IgD-negative memory B cell (primary cell): ENCODE measurements around the gene AP1S3. TPM values are rescaled to one million over a fixed set of nuclear protein-coding genes. Genes with fewer than 3 reads are reported as not detected.
"Not testable (repeated sequence)": the region's sequence is repeated elsewhere in the genome, so short reads cannot be mapped to it uniquely, and the experiment has no call there.

Experiments
- H3K27ac Mint-ChIP-seq, 3 donors: one replicate each; pipeline ENCODE4 v1.8.0; 2020 to 2022; ENCODE audit warnings: mild to moderate bottlenecking in 3 of 3, mixed read lengths in 3 of 3, moderate library complexity in 1 of 3
- H3K27me3 Mint-ChIP-seq: one replicate; pipeline ENCODE4 v1.8.0; 2021; ENCODE audit warnings: mixed read lengths
- H3K36me3 Mint-ChIP-seq: one replicate; pipeline ENCODE4 v1.8.0; 2020; ENCODE audit warnings: mild to moderate bottlenecking, mixed read lengths
- H3K4me1 Mint-ChIP-seq, 3 donors: one replicate each; pipeline ENCODE4 v1.8.0; 2020 to 2022; ENCODE audit warnings: mixed read lengths in 3 of 3, mild to moderate bottlenecking in 1 of 3
- H3K4me3 Mint-ChIP-seq, 4 donors: one replicate each; pipeline ENCODE4 v1.8.0; 2020 to 2022; ENCODE audit warnings: mild to moderate bottlenecking in 4 of 4, mixed read lengths in 4 of 4, moderate library complexity in 3 of 4
- H3K9me3 Mint-ChIP-seq, 3 donors: one replicate each; pipeline ENCODE4 v1.8.0; 2020 to 2021; ENCODE audit warnings: mixed read lengths in 3 of 3, mild to moderate bottlenecking in 1 of 3
- polyA plus RNA-seq: library from polyadenylated mRNA; unstranded; fragments of 300-500 nt; fragmentation: Illumina TruSeq; gene quantifications from one replicate; pipeline ENCODE4 v1.2.3, GENCODE V29; 2021

AP1S3 gene
- polyA plus RNA-seq, 1 donor from 2014 or later: 23.0 TPM

DNA sequence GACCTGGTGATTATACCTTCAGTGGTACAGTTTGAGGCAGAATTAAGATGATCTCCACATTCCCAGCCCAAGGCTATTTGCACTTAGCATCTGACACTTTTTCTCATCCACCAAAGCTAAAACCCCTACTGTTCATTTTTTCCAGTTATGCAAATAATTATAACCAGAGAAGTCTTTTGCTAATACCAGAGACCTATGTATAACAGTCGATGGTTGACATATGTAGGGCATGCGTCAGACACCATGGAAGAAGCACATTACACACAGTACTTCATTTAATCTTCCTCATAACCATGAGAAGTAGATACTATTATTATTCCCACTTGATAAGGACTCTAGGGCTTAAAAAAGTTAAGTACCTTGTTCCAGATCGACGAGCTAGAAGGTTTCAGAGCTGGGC is 36.5 kb downstream of the AP1S3 start:
- Mint-ChIP-seq H3K9me3 (no peaks in the 10 kb centered on the region), H3K27ac (peak overlapping the region; percentile 6 to 66 (median 55)), H3K4me3 (no peak overlapping the region), H3K36me3 (peaks cover 8% of the 10 kb centered on the region), H3K27me3 (no peaks in the 10 kb centered on the region), H3K4me1 (peaks cover 43 to 63% (median 62%) of the 10 kb centered on the region in 3 donors)

GRCh38 chr2:223797811-223798721 is 39.3 kb downstream of the AP1S3 start:
- Mint-ChIP-seq H3K4me1 (peaks cover 31 to 50% (median 42%) of the 10 kb centered on the region in 3 donors), H3K27ac (peak overlapping the region; percentile 39 to 83 (median 49)), H3K27me3 (no peaks in the 10 kb centered on the region), H3K9me3 (no peaks in the 10 kb centered on the region), H3K4me3 (peak overlapping the region in 3 of 4 donors; percentile 1 to 13 (median 5)), H3K36me3 (peaks cover 8% of the 10 kb centered on the region)

DNA sequence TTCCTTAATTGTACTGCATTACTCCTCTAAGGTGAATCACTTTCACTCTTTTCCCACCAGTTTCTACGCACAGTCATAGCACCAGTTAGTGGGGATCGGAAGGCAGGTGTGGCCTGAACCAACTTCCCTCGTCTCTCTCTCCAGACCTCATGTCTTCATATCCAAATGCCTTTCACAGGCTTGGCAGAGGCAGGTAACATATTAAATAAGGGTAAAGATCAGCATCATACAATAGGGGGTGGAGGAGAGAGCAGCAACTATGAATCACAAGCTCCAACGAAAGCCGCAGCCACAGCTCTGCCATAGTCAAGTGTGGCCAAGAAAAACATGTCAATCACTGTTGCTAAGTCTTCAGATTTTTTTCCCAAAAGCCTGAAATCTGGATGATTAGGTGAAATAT is 40.3 kb downstream of the AP1S3 start:
- Mint-ChIP-seq H3K36me3 (peaks cover 3% of the 10 kb centered on the region), H3K9me3 (no peaks in the 10 kb centered on the region), H3K4me3 (peak overlapping the region in 2 of 4 donors; percentile 47 to 86), H3K4me1 (peaks cover 31 to 42% (median 40%) of the 10 kb centered on the region in 3 donors), H3K27ac (peak overlapping the region in 2 of 3 donors; percentile 13 to 49), H3K27me3 (no peaks in the 10 kb centered on the region)

GRCh38 chr2:223789423-223789822 is 48.0 kb downstream of the AP1S3 start:
- Mint-ChIP-seq H3K27ac (peak overlapping the region in 1 of 3 donors; percentile 70), H3K36me3 (peaks cover 3% of the 10 kb centered on the region), H3K27me3 (no peaks in the 10 kb centered on the region), H3K9me3 (no peaks in the 10 kb centered on the region), H3K4me3 (no peak overlapping the region), H3K4me1 (peaks cover 37 to 48% (median 42%) of the 10 kb centered on the region in 3 donors)

DNA sequence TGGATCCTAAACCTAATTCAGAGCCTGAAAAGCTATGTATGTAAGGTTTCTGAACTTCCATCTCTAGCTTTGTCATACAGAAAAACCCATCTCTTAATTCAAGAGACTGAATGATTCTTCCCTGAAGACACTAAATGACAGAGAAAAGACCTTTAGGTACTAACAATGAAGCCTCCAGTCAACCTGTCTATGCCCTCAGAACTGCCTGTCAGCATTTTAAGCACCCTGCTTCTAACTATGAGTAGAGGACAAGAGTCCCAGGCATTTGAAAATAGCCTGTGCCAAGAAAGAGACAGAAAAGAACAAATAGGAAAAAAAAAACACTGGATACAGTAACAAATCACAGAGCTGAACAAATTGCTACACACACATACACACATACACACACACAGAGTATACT is 48.6 kb downstream of the AP1S3 start:
- Mint-ChIP-seq H3K36me3 (peaks cover 9% of the 10 kb centered on the region), H3K4me3 (peak overlapping the region in 1 of 4 donors; percentile 62), H3K27ac (peak overlapping the region in 2 of 3 donors; percentile 18 to 59), H3K27me3 (no peaks in the 10 kb centered on the region), H3K9me3 (no peaks in the 10 kb centered on the region), H3K4me1 (peaks cover 37 to 51% (median 48%) of the 10 kb centered on the region in 3 donors)

- H3K4me3 Mint-ChIP-seq, H3K9me3 Mint-ChIP-seq, H3K27me3 Mint-ChIP-seq, H3K36me3 Mint-ChIP-seq: not testable (repeated sequence)
- Mint-ChIP-seq H3K27ac (peak overlapping the region in 1 of 3 donors; percentile 95), H3K4me1 (peaks cover 37 to 51% (median 46%) of the 10 kb centered on the region in 3 donors)
These were observed 49.3 kb downstream of the AP1S3 start for GRCh38 chr2:223788106-223788505.

GRCh38 chr2:223787358-223787757 is 50.0 kb downstream of the AP1S3 start:
- peak overlapping the region; percentile 32 to 95 (median 77) for H3K27ac Mint-ChIP-seq
- H3K4me1 Mint-ChIP-seq: peaks cover 39 to 48% (median 46%) of the 10 kb centered on the region in 3 donors
- H3K27me3 Mint-ChIP-seq: no peaks in the 10 kb centered on the region

GRCh38 chr2:223786943-223787342 is 50.4 kb downstream of the AP1S3 start:
- H3K4me3 Mint-ChIP-seq: peak overlapping the region in 3 of 4 donors; percentile 3 to 85 (median 81)
- peak overlapping the region; percentile 32 to 95 (median 77) for H3K27ac Mint-ChIP-seq
- H3K27me3 Mint-ChIP-seq: no peaks in the 10 kb centered on the region
- peaks cover 41 to 50% (median 46%) of the 10 kb centered on the region in 3 donors for H3K4me1 Mint-ChIP-seq
- peaks cover 10% of the 10 kb centered on the region for H3K36me3 Mint-ChIP-seq
- no peaks in the 10 kb centered on the region for H3K9me3 Mint-ChIP-seq

More at GRCh38 chr2:223787358-223787757, 50.0 kb downstream of the AP1S3 start:
- peaks cover 10% of the 10 kb centered on the region for H3K36me3 Mint-ChIP-seq
- peak overlapping the region in 3 of 4 donors; percentile 3 to 85 (median 81) for H3K4me3 Mint-ChIP-seq
- no peaks in the 10 kb centered on the region for H3K9me3 Mint-ChIP-seq

GRCh38 chr2:223786236-223786635 is 51.1 kb downstream of the AP1S3 start:
- Mint-ChIP-seq H3K9me3 (no peaks in the 10 kb centered on the region), H3K4me1 (peaks cover 34 to 44% (median 41%) of the 10 kb centered on the region in 3 donors), H3K27me3 (no peaks in the 10 kb centered on the region), H3K4me3 (peak overlapping the region in 1 of 4 donors; percentile 75), H3K36me3 (peaks cover 7% of the 10 kb centered on the region), H3K27ac (peak overlapping the region; percentile 23 to 95 (median 77))

DNA sequence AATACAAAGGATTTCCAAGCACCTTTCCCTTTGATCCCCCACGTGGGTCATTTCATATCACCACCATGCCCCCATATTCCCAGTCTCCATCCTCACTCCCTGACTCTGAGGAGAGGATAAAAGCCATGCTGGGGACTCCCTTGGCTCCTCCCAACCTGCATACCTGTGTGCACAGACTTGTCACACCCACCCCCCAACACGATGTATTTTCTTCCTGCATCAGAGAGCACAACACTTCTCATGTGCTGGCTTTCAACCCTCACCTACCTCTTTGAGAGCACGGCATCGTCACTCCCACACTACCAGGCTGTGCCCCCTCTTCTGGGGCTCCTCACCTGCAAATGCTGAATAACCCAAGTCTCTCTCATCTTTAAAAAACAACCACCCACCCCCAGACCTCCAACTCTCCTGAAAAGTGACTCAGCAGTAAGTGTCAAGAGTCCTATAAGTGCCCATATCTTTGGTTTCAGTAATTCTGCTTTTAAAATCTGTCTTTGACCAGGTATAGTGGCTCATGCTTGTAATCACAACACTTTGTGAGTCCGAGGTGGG is 53.1 kb downstream of the AP1S3 start:
- Mint-ChIP-seq H3K4me3 (no peak overlapping the region), H3K27ac (peak overlapping the region in 2 of 3 donors; percentile 33 to 85), H3K27me3 (no peaks in the 10 kb centered on the region), H3K36me3 (peaks cover 7% of the 10 kb centered on the region), H3K9me3 (no peaks in the 10 kb centered on the region), H3K4me1 (peaks cover 27 to 43% (median 37%) of the 10 kb centered on the region in 3 donors)

GRCh38 chr2:223782629-223783028 is 54.8 kb downstream of the AP1S3 start:
- peak overlapping the region in 1 of 3 donors; percentile 5 for H3K27ac Mint-ChIP-seq

GRCh38 chr2:223781560-223781959 is 55.8 kb downstream of the AP1S3 start:
- H3K4me3 Mint-ChIP-seq: no peak overlapping the region
- H3K9me3 Mint-ChIP-seq: no peaks in the 10 kb centered on the region
- no peaks in the 10 kb centered on the region for H3K27me3 Mint-ChIP-seq
- H3K27ac Mint-ChIP-seq: no peak overlapping the region
- H3K36me3 Mint-ChIP-seq: peaks cover 7% of the 10 kb centered on the region
- H3K4me1 Mint-ChIP-seq: peaks cover 12 to 29% (median 26%) of the 10 kb centered on the region in 3 donors

More at GRCh38 chr2:223782629-223783028, 54.8 kb downstream of the AP1S3 start:
- Mint-ChIP-seq H3K27me3 (no peaks in the 10 kb centered on the region), H3K4me1 (peaks cover 21 to 39% (median 33%) of the 10 kb centered on the region in 3 donors), H3K9me3 (no peaks in the 10 kb centered on the region), H3K36me3 (peaks cover 7% of the 10 kb centered on the region), H3K4me3 (no peak overlapping the region)

DNA sequence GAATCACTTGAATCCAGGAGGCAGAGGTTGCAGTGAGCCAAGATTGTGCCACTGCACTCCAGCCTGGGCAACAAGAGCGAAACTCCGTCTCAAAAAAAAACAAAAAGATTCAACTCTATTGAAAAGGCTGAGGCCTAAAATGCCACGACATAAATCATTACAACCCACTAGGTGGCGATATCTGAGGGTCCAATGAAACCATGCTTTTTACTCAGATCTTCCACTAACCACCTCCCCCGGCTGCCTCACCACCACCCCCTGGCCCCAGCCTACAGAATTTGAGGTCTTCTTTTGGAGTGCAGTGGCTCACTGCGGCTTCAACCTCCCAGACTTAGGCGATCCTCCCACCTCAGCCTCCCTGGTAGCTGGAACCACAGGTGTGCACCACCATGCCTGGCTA is 57.5 kb downstream of the AP1S3 start:
- H3K27ac Mint-ChIP-seq: peak overlapping the region in 2 of 3 donors; percentile 76 to 81
- H3K36me3 Mint-ChIP-seq: peaks cover 10% of the 10 kb centered on the region
- H3K4me3 Mint-ChIP-seq: peak overlapping the region in 1 of 4 donors; percentile 12
- H3K9me3 Mint-ChIP-seq: no peaks in the 10 kb centered on the region
- no peaks in the 10 kb centered on the region for H3K27me3 Mint-ChIP-seq
- H3K4me1 Mint-ChIP-seq: peaks cover 8 to 21% (median 16%) of the 10 kb centered on the region in 3 donors

GRCh38 chr2:223774193-223774592 is 63.2 kb downstream of the AP1S3 start:
- Mint-ChIP-seq H3K27ac (no peak overlapping the region), H3K4me1 (peaks cover 1 to 9% (median 2%) of the 10 kb centered on the region in 3 donors), H3K4me3 (no peak overlapping the region), H3K27me3 (no peaks in the 10 kb centered on the region), H3K36me3 (peaks cover 14% of the 10 kb centered on the region), H3K9me3 (no peaks in the 10 kb centered on the region)

DNA sequence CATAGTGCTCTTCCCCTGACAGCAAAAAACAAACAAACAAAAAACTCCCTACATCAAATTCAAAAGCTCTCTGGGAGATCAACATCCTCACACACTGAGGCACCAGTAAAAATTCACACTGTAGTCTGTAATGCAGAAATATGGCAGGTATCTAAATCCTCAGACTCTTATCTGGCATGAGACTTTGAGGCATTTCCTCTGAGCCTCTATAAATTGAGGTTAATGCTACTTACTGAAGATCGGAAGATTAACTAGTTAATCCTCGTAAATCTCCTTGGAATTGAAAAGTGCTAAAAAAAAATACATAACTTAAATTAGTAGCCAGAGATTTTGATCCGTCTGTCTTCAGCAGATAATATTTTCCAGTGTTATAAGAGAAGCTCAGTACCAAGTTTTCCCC is 65.0 kb downstream of the AP1S3 start:
- Mint-ChIP-seq H3K4me3 (no peak overlapping the region), H3K9me3 (peaks cover 0 to 2% (median 0%) of the 10 kb centered on the region in 3 donors), H3K36me3 (peaks cover 23% of the 10 kb centered on the region), H3K27ac (no peak overlapping the region), H3K4me1 (peaks cover 4 to 6% (median 6%) of the 10 kb centered on the region in 3 donors), H3K27me3 (no peaks in the 10 kb centered on the region)
